Fibroblast of peridontal ligament (primary cell): ENCODE data around the gene IKZF1.

Source experiments
- DNase-seq: peaks from one replicate; pipeline ENCODE4 v3.0.0-alpha.2; 2010; ENCODE audit errors: extremely low read depth

Gene IKZF1

DNA sequence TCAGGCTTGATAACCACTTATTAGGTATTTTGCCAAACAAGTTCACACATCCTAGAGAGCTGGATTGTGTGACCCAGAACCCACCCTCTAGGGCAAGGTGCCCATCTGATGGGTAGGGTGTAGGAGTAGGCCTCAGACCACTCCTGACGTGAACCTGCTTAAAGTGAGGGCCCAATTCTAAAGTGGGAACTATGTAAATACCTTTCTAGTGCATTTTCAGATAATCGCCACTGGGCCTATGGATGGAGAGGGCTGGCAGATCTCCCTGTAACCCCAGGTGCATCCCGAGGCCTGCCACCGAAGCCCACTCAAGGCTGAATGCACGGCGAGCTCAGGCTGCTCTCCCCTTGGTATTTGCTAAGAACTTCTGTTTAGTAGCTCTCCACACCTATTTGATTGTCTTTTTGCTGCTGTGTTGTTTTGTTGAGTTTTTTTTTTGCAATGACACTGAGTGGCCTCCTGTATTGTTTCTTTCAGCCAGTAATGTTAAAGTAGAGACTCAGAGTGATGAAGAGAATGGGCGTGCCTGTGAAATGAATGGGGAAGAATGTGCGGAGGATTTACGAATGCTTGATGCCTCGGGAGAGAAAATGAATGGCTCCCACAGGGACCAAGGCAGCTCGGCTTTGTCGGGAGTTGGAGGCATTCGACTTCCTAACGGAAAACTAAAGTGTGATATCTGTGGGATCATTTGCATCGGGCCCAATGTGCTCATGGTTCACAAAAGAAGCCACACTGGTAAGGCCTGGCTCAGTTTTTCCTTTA lies 71.7 kb downstream of the IKZF1 start:
- no peak for DNase-seq

DNA sequence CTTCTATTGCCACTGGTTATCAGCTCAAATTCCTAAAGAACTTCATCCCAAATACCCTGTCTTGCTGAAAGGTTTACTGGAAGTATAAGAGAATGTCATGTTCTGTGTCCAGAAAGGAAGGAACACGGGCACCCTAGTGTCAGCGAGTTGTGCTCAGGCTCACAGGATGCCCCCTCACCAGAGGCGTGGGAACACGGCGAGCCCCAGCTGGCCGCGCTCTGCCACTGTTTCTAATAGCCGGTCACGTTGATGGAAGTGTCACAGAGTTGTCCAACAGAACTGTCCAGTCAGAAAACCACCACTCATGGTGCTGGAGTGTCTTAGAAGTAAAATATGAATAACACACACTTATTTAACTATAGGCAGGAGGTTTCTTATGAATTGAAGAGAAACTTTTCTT lies 72.8 kb downstream of the IKZF1 start:
- DNase-seq: no peak

GRCh38 chr7:50379082-50379481 lies 74.6 kb downstream of the IKZF1 start:
- no peak for DNase-seq

- no peak for DNase-seq
Measured at GRCh38 chr7:50379539-50379938, 75.0 kb downstream of the IKZF1 start.

DNA sequence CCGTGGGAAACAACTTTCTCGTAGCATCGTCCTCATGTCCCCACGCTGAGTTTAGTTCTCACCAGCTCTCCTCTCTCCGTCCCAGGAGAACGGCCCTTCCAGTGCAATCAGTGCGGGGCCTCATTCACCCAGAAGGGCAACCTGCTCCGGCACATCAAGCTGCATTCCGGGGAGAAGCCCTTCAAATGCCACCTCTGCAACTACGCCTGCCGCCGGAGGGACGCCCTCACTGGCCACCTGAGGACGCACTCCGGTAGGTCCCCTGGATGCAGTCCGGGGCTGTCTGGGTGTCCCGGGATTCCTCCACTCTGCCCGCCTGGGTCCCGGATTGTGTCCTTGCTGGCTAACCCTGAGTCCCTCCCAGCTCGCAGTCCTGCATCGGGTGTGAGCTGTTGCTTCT lies 77.9 kb downstream of the IKZF1 start:
- no peak for DNase-seq

DNA sequence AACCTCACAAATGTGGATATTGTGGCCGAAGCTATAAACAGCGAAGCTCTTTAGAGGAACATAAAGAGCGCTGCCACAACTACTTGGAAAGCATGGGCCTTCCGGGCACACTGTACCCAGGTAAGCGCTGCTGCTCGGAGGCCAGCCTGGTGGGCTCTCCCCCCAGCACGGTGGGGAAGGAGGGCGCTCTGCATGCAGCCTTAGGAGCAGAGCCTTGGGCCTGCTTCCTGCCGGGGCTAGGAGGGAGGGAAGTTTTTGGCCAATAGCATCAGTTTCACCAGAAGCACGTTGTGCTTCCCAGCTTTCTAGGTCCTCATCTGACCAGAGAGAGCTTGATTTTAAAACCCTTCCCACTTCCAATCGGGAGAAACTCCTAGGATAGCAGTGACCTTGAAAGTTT lies 82.8 kb downstream of the IKZF1 start:
- no peak for DNase-seq

GRCh38 chr7:50389961-50390360 lies 85.4 kb downstream of the IKZF1 start:
- DNase-seq: no peak

DNA sequence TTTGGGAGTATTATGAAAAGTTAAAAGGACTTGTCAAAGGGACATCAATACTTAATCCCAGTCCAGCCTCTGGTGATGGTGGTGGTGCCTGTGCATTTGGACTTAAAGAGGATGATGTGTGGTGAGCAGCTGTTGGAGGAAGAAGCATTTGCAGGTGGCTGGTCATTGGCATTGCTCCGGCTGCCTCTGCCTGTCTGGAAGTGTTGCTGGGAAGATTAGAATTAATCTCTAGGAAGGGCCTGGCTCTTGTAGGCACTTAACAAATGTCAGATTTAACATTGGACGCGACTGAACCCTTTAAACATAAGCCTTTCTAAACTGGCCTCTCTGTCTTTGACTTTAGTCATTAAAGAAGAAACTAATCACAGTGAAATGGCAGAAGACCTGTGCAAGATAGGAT lies 86.9 kb downstream of the IKZF1 start:
- DNase-seq: no peak

GRCh38 chr7:50393076-50393475 lies 88.6 kb downstream of the IKZF1 start:
- DNase-seq: no peak

GRCh38 chr7:50393547-50394252 lies 89.2 kb downstream of the IKZF1 start:
- no peak for DNase-seq

DNA sequence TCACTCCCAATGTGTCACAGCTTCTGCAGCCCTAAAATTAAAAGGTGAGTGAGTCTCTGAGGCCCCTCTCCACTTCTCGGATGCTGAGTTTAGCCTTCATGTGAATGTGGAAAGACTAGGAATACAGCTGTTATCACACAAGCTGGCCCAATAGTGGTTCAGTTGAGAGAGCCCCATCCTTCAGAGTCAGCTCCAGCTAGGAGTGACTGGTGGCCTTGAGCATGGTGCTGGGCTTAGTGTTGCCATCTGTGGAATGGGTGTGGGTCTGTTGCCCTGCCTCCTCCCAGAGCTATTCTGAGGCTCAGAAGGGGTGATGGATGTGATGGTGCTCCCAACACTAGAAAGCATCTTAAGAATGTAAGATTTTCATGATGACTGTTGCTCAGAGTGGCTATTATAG lies 89.8 kb downstream of the IKZF1 start:
- no peak for DNase-seq

- no peak for DNase-seq
Measured at GRCh38 chr7:50396856-50397255, 92.3 kb downstream of the IKZF1 start.

DNA sequence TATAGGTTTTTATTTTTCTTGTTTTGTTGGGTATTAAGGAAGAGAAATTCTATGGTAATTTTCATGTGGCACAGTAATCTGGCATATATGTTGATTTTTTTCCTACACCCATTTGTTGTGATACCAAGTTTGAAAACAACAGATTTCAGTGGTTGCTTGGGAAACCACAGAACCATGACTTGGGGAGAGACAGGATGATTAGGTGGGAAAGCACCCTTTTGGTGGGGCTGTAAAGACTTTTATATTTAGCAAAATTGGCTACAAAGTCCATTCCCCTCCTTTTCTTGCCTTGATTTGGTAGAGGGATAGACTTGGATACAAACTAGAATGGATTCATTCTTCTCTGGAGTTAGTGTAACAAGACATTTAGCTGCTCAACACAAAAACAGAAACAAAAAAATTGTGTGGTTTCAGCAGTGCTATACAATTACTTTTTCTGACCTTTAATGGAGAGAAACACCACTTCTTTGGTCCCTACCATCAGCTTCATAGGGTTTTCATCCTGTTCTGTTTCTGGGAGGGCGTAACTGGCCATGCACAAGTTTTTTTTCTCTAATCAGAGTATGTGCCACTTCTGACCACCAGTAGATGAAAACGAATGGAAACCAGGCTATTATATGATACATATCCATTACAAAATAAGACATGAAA lies 92.9 kb downstream of the IKZF1 start:
- DNase-seq: no peak

DNA sequence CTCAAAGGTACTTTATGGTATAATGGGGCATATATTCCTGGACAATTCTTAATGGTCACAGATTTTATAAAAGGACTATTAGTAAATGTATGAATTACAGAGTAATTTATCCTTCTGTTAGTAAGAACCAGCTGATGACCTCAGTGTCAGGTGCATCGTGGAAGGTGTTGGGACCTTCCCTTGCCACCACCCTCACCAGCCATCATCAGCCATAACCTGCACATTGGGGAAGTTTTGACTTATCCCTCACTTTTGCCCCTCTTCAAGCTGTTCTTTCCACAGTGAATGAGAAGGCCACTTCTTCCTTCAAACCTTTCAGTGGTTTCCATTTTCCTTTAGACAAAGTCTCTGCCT lies 93.4 kb downstream of the IKZF1 start:
- DNase-seq: no peak

DNA sequence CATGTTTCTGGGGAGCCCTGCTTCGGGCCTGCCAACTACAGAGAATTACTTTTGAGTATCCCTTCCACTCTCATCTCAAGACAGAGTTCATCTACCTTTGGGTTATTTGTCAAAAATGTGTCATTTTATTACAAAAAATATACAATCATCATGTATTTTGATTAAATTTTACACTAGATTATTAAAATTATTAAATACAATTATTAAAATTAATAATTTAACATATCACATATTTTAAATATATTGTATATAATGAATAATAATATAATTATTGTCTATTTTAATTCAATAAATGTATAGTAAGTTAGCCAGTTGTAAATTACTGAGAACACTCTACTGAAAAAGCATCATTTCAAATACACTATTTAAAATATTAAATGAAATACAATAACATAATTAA lies 94.7 kb downstream of the IKZF1 start:
- DNase-seq: no peak

- no peak for DNase-seq
Measured at GRCh38 chr7:50399635-50400034, 95.1 kb downstream of the IKZF1 start.

- DNase-seq: no peak
Measured at GRCh38 chr7:50400114-50400513, 95.6 kb downstream of the IKZF1 start.

DNA sequence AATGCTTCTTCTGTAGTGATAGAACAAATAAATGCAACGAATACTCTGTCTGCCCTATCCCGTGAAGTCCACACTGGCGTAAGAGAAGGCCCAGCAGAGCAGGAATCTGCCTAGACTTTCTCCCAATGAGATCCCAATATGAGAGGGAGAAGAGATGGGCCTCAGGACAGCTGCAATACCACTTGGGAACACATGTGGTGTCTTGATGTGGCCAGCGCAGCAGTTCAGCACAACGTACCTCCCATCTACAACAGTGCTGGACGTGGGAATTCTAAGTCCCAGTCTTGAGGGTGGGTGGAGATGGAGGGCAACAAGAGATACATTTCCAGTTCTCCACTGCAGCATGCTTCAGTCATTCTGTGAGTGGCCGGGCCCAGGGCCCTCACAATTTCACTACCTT lies 99.9 kb downstream of the IKZF1 start:
- DNase-seq: no peak

GRCh38 chr7:50405221-50405620 lies 100.7 kb downstream of the IKZF1 start:
- DNase-seq: no peak

DNA sequence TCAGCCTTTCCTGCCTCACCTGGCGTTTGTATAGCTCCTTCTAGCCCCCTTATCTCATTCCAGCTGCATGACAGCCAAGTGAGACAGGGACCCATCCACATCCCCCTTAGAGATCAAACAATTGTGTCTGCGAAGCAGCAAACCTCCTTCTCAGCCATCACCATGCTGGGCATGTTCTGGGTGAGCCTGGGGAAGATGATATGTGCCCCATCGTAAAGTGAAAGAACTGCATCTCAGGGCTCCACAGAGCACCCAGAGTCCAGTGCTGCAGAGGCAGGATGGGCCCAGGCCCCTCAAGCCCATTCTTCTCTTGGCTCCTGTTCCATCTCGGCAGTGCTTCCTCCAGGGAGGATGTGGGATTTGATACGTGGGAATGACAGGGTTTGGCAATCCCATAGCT lies 102.4 kb downstream of the IKZF1 start:
- no peak for DNase-seq

GRCh38 chr7:50409856-50410745 lies 105.6 kb downstream of the IKZF1 start:
- no peak for DNase-seq

DNA sequence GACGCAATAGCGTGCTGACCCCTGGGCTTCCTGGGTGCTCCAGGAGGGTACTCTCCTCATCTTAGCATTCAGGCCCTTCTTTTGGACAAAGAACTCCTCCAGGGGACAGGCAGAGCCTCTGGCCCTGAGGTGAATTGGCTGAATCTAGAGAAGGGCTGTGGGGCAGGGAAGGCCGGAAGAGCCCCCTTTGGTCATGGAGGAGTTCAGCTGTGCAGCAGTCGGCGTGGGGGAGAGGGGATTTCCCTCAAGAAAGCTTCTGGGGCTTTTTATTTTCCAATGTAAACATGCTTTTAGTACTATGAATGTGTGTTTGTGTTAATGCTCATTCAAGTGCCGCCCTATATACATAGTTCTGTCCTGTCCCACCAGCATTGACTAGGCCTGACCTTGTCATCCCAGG lies 106.8 kb downstream of the IKZF1 start:
- DNase-seq: no peak
